ENCODE measurements around the gene ACP1.

Gene ACP1

DNA sequence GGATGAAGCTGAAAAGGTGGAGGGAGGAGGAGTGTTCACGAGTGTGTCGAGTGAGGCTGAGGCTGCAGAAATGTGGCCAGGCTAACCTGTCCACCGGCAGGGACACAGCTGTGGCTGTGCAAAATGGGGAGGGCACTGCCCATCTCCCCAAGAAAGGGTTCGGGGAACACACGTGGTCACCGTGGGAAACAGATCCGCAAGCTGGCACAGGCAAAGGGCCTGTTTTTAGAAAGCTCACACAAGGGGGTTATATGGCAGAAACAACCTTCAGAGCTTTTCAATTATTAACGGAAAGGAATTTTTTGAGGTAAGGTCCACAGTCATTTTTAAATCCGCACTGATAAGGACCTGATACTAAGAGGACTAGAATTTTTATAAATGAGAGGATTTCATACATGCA is 36.6 kb upstream of the ACP1 start:
- H3K9ac ChIP-seq: no peak overlapping the region
- TF ChIP-seq, protein P1, sequence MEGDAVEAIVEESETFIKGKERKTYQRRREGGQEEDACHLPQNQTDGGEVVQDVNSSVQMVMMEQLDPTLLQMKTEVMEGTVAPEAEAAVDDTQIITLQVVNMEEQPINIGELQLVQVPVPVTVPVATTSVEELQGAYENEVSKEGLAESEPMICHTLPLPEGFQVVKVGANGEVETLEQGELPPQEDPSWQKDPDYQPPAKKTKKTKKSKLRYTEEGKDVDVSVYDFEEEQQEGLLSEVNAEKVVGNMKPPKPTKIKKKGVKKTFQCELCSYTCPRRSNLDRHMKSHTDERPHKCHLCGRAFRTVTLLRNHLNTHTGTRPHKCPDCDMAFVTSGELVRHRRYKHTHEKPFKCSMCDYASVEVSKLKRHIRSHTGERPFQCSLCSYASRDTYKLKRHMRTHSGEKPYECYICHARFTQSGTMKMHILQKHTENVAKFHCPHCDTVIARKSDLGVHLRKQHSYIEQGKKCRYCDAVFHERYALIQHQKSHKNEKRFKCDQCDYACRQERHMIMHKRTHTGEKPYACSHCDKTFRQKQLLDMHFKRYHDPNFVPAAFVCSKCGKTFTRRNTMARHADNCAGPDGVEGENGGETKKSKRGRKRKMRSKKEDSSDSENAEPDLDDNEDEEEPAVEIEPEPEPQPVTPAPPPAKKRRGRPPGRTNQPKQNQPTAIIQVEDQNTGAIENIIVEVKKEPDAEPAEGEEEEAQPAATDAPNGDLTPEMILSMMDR (conservative IDR thresholded peaks at IDR 0.05; ENCODE audit: low read depth, low read length): no peak
- no peaks in the 10 kb centered on the region for H3K79me2 ChIP-seq (ENCODE audit: insufficient read depth, low read depth)
- H3K4me3 ChIP-seq (IDR thresholded peaks at IDR 0.05; ENCODE audit: insufficient read depth, low read depth, low read length): no peak overlapping the region
- H4K20me1 ChIP-seq (ENCODE audit: insufficient read depth): no peaks in the 10 kb centered on the region
- H3K27me3 ChIP-seq (ENCODE audit: insufficient read depth, low read depth): no peaks in the 10 kb centered on the region
- H3K36me3 ChIP-seq (ENCODE audit: insufficient read depth): no peaks in the 10 kb centered on the region; the same call in 1 of the 2 replicates
- H3K4me2 ChIP-seq: no peak overlapping the region
- H3K4me1 ChIP-seq (ENCODE audit: low read depth, poor library complexity, severe bottlenecking): no peaks in the 10 kb centered on the region
- no peak overlapping the region for H2AFZ ChIP-seq (ENCODE audit: low read depth)
- H3K27ac ChIP-seq: no peak overlapping the region

DNA sequence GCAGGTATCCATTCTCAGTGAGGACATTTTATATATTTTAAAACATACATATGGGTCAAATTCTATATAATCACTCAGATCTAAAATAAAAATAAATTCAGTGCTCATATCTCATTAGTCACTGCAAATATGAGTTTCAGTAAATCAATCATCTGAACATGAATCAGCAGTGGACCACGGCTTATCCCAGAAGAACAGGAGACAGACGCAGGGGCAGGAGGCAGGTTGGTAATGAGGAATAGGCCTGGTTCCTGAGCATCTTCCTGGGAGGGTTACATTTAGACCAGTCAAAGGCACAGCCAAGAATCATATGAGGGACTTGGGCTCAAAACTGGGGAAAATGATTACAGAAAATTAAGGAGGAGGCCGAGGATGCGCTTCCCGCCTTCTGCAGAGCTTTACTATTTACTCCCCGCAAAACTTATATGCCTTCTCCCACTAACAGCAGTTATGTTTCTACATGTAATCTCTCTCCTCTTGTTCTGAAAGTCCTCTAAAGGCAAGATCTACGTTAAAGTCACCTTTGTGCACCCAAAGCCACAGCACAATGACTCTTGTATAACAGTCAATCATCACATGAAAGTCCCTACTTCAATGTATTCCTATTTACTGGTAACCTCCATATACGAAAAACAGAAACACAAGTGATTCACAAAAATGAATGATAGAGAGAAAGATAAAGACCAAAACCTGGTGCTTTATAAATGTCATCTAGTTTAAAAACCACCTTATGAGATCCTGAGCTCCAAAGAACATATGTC is 36.0 kb upstream of the ACP1 start:
- no peaks in the 10 kb centered on the region for H3K27me3 ChIP-seq (ENCODE audit: insufficient read depth, low read depth)
- no peaks in the 10 kb centered on the region for H3K4me1 ChIP-seq (ENCODE audit: low read depth, poor library complexity, severe bottlenecking)
- no peaks in the 10 kb centered on the region; the same call in 1 of the 2 replicates for H3K36me3 ChIP-seq (ENCODE audit: insufficient read depth)
- H4K20me1 ChIP-seq (ENCODE audit: insufficient read depth): no peaks in the 10 kb centered on the region
- no peak overlapping the region for H2AFZ ChIP-seq (ENCODE audit: low read depth)
- H3K9ac ChIP-seq: no peak overlapping the region
- H3K79me2 ChIP-seq (ENCODE audit: insufficient read depth, low read depth): no peaks in the 10 kb centered on the region
- TF ChIP-seq, protein P1 (conservative IDR thresholded peaks at IDR 0.05; ENCODE audit: low read depth, low read length): no peak
- no peak overlapping the region for H3K4me3 ChIP-seq (IDR thresholded peaks at IDR 0.05; ENCODE audit: insufficient read depth, low read depth, low read length)
- no peak overlapping the region for H3K27ac ChIP-seq
- H3K4me2 ChIP-seq: no peak overlapping the region

DNA sequence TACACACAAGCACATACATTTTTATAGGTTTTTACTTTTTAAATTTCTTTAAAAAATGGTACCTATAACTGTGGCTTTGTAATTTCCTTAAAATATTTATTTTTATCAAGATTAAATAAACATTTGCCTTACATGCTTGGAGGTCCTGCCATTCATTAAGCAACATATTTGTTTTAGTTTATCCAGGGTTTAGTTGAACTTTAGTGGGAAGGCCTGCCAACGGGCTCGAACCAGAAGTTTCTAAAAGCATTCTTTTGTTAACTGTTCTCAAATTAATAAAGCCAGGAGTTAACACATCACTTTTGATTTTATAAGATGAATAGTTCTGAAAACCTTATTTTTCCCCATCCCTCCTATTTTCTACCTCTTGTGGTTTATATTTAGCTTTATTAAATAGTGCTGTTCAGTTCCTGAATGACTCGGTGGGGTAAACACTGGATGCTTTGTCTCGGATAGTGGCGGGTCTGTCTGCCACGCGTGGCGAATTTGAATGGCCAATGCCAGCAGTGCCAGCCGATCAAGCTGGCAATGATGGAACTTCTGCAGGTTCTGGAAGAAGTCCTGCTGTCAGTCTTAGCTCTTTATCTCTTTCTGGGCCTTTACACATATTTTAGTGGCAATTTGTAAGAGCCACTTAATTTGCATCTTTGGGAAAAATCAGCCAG is 33.1 kb upstream of the ACP1 start:
- Histone ChIP-seq H3K36me3 (ENCODE audit: insufficient read depth) (no peaks in the 10 kb centered on the region; the same call in 1 of the 2 replicates), H4K20me1 (ENCODE audit: insufficient read depth) (no peaks in the 10 kb centered on the region)

DNA sequence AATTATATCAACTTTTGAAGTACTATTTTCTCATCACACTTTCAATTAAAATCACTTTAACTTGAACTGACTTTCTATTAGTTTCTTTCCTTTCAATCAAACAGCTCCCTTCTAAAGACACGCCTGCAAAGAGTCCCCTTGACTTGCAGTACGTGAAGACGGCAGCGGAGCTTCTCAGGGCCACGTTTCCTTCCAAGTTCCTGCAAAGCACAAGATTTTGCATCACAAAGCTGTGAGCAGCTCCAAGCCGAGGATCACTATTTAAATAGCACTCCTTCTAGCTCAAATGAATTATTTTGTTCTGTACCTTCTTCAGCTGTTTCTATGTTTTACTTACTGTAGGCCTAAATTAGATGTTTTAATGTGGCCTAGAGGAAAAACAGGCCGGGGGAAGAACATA is 31.7 kb upstream of the ACP1 start:
- H3K4me1 ChIP-seq (ENCODE audit: low read depth, poor library complexity, severe bottlenecking): no peaks in the 10 kb centered on the region
- H2AFZ ChIP-seq (ENCODE audit: low read depth): no peak overlapping the region
- H4K20me1 ChIP-seq (ENCODE audit: insufficient read depth): no peaks in the 10 kb centered on the region
- H3K36me3 ChIP-seq (ENCODE audit: insufficient read depth): no peaks in the 10 kb centered on the region; the same call in 1 of the 2 replicates
- no peak overlapping the region for H3K27ac ChIP-seq
- no peak overlapping the region for H3K4me3 ChIP-seq (IDR thresholded peaks at IDR 0.05; ENCODE audit: insufficient read depth, low read depth, low read length)
- no peak overlapping the region for H3K4me2 ChIP-seq
- no peak overlapping the region for H3K9ac ChIP-seq
- H3K27me3 ChIP-seq (ENCODE audit: insufficient read depth, low read depth): no peaks in the 10 kb centered on the region
- no peaks in the 10 kb centered on the region for H3K79me2 ChIP-seq (ENCODE audit: insufficient read depth, low read depth)
- TF ChIP-seq, protein P1 (conservative IDR thresholded peaks at IDR 0.05; ENCODE audit: low read depth, low read length): no peak

More for the DNA sequence above, 33.1 kb upstream of the ACP1 start:
- Histone ChIP-seq H3K4me2 (no peak overlapping the region), H3K79me2 (ENCODE audit: insufficient read depth, low read depth) (no peaks in the 10 kb centered on the region), H3K4me3 (IDR thresholded peaks at IDR 0.05; ENCODE audit: insufficient read depth, low read depth, low read length) (no peak overlapping the region), H3K4me1 (ENCODE audit: low read depth, poor library complexity, severe bottlenecking) (no peaks in the 10 kb centered on the region), H3K27me3 (ENCODE audit: insufficient read depth, low read depth) (no peaks in the 10 kb centered on the region), H3K9ac (no peak overlapping the region), H3K27ac (no peak overlapping the region), H2AFZ (ENCODE audit: low read depth) (no peak overlapping the region)
- TF ChIP-seq, protein P1 (conservative IDR thresholded peaks at IDR 0.05; ENCODE audit: low read depth, low read length): no peak

Data from KMS-11 (cell line).